Measurements from ENCODE around the gene MAPK7. TPM values are rescaled to one million over a fixed set of nuclear protein-coding genes. Genes with fewer than 3 reads are reported as not detected.
A peak's percentile ranks its signal among the peaks of the same experiment; 100 is the strongest.

The MAPK7 gene
- total RNA-seq, 1 experiment from 2014 or later, result 40.0 TPM

DNA sequence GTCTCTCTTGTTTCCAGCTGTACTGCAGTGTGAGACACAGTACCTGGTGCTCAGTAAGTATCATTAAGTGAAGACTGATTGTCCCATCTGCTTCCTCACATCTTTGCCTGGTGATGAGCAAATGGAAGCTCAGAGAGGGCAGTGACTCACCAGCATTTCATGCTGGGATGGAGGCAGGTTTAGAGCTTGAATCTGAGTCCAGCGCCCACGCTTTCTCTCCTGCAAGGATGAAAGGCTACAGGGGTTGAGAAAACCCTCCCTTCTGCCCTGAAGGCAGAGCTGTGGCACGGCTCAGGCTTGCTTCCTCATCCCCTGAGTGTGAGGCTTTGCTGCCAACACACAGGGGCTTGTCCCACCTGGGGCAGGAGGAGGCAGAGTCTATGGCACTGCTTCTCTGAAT lies 31.2 kb downstream of the MAPK7 start:
- CTCF ChIA-PET, result interaction anchor here (0.6 kb wide), 1 partner anchor 1192 kb away, joined by 7 read pairs; no protein-coding TSS in a partner anchor
- no peaks in the 10 kb centered on the region for H3K36me3 ChIP-seq (ENCODE audit: insufficient read depth, low read length, poor library complexity, severe bottlenecking)
- no peaks in the 10 kb centered on the region for H3K4me1 ChIP-seq (ENCODE audit: insufficient read depth, low read length, poor library complexity, severe bottlenecking)
- no peaks in the 10 kb centered on the region for H3K27me3 ChIP-seq (replicated peaks; ENCODE audit: insufficient read depth, low read depth, low read length, poor library complexity)
- H3K4me3 ChIP-seq (ENCODE audit: low read depth, low read length, poor library complexity, severe bottlenecking), result no peak overlapping the region
- TF ChIP-seq EZH2 (IDR thresholded peaks at IDR 0.05; ENCODE audit: borderline replicate concordance, low read depth, low read length, poor library complexity, severe bottlenecking), result no peak
- no peak for TF ChIP-seq CTCF (conservative IDR thresholded peaks at IDR 0.05; ENCODE audit: low read depth, low read length)
- peak; percentile 20 for DNase-seq (ENCODE audit: low spot score)
- H3K27ac ChIP-seq (ENCODE audit: low read depth, low read length, poor library complexity, severe bottlenecking), result no peak overlapping the region
- intact Hi-C loops (cut with micrococcal nuclease; ENCODE audit: unreplicated experiment), result no loop called here
- BruUV-seq (replicated peaks), result no TSS peak
- POLR2A ChIA-PET (ENCODE audit: low non-redundant PET), result interaction anchor here (0.7 kb wide), 1 partner anchor 26 kb away, joined by 3 read pairs; no protein-coding TSS in a partner anchor
- H3K9me3 ChIP-seq (ENCODE audit: low read depth, low read length, poor library complexity, severe bottlenecking), result no peaks in the 10 kb centered on the region

DNA sequence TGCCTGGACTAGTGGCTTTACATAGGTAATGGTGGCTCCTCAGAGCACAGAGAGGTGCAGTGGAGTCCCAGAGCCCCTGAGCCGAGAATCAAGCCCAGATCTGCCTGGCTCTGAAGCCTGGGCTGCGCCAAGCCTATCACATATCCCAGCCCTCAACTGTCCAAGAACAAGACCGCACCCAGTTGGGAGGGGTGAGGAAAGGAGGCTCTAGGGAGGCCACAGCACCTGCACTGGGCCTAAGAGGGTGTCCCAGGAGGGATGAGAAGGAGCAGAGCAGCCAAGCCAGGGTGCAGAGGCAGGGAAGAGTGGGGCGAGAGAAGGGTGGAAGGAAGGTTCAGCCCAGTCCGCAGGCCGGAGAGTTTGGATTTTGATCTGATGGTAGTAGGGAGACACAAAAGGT lies 31.8 kb downstream of the MAPK7 start:
- Histone ChIP-seq H3K9me3 (ENCODE audit: low read depth, low read length, poor library complexity, severe bottlenecking) (no peaks in the 10 kb centered on the region), H3K27me3 (replicated peaks; ENCODE audit: insufficient read depth, low read depth, low read length, poor library complexity) (no peaks in the 10 kb centered on the region), H3K4me1 (ENCODE audit: insufficient read depth, low read length, poor library complexity, severe bottlenecking) (no peaks in the 10 kb centered on the region), H3K27ac (ENCODE audit: low read depth, low read length, poor library complexity, severe bottlenecking) (no peak overlapping the region), H3K4me3 (ENCODE audit: low read depth, low read length, poor library complexity, severe bottlenecking) (no peak overlapping the region), H3K36me3 (ENCODE audit: insufficient read depth, low read length, poor library complexity, severe bottlenecking) (no peaks in the 10 kb centered on the region)
- intact Hi-C loops (cut with micrococcal nuclease; ENCODE audit: unreplicated experiment), result no loop called here
- TF ChIP-seq CTCF (conservative IDR thresholded peaks at IDR 0.05; ENCODE audit: low read depth, low read length) (no peak), EZH2 (IDR thresholded peaks at IDR 0.05; ENCODE audit: borderline replicate concordance, low read depth, low read length, poor library complexity, severe bottlenecking) (no peak)
- ChIA-PET POLR2A (ENCODE audit: low non-redundant PET) (interaction anchor here (0.7 kb wide), 1 partner anchor 26 kb away, joined by 3 read pairs; no protein-coding TSS in a partner anchor), CTCF (interaction anchor here (0.6 kb wide), 1 partner anchor 1193 kb away, joined by 7 read pairs; no protein-coding TSS in a partner anchor)
- no peak for DNase-seq (ENCODE audit: low spot score)
- no TSS peak for BruUV-seq (replicated peaks)

DNA sequence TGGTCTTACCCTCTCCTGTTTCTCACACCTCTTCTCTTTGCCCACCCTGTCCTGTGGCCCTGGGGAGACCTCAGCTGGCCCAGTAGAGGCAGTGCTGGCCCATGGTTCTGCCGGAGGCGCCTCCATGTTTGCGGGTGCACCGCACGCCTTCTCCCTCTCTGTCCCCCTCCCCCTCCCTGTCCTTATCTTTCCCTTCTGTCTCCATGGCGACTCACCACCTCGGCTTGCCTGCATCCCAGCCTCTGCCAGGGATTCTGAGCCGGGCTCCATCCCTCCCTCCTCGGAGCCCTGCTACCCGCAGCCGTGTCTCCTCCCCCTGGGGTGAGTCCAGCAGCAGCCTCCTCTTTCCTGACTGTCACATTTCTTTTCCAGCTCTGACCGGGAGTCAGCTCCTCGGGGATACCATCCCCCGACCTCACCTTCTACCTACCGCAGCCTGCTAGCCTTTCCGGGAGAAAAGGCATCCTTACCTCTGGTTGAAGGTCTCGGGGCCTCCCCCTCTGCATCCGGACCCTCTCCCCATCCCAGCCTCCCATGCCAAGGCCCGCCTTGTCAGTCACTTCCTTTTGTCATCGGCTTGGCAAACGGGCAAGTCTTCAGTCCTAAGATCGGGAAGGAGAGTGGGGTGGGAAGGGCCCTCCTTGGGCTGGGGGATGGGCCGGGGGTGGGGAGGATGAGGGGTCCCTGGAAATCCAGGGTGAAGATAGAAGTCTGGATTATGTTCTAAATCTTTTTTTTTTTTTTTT lies 32.8 kb downstream of the MAPK7 start, which contains the start of gene RNF112:
RNF112 (plus strand) TSS at position 358 of the 746 bp plus-strand sequence; CDS start at position 535, 177 bp downstream.
- no peak for TF ChIP-seq EZH2 (IDR thresholded peaks at IDR 0.05; ENCODE audit: borderline replicate concordance, low read depth, low read length, poor library complexity, severe bottlenecking)
- TF ChIP-seq CTCF (conservative IDR thresholded peaks at IDR 0.05; ENCODE audit: low read depth, low read length), result no peak
- Histone ChIP-seq H3K27me3 (replicated peaks; ENCODE audit: insufficient read depth, low read depth, low read length, poor library complexity) (no peaks in the 10 kb centered on the region), H3K4me3 (ENCODE audit: low read depth, low read length, poor library complexity, severe bottlenecking) (no peak within 1 kb of the TSS), H3K27ac (ENCODE audit: low read depth, low read length, poor library complexity, severe bottlenecking) (no peak within 1 kb of the TSS), H3K36me3 (ENCODE audit: insufficient read depth, low read length, poor library complexity, severe bottlenecking) (no peaks in the 10 kb centered on the region), H3K4me1 (ENCODE audit: insufficient read depth, low read length, poor library complexity, severe bottlenecking) (no peaks in the 10 kb centered on the region), H3K9me3 (ENCODE audit: low read depth, low read length, poor library complexity, severe bottlenecking) (no peaks in the 10 kb centered on the region)
- POLR2A ChIA-PET (ENCODE audit: low non-redundant PET), result interaction anchor here (0.6 kb wide), 1 partner anchor 27 kb away, joined by 7 read pairs; no protein-coding TSS in a partner anchor
- intact Hi-C loops (cut with micrococcal nuclease; ENCODE audit: unreplicated experiment), result no loop called here
- BruUV-seq (replicated peaks), result no TSS peak
- DNase-seq (ENCODE audit: low spot score), result no peak
- CTCF ChIA-PET, result no interaction called here
